Fibroblast of lung (primary cell): ENCODE results near the gene ALPK1. TPM values are rescaled to one million over a fixed set of nuclear protein-coding genes. Genes with fewer than 3 reads are reported as not detected.

Experiments
- DNase-seq, 2 donors: peaks; one replicate each; pipeline versions ENCODE4 v3.0.0 to v3.0.0-alpha.2; 2010; ENCODE audit warnings: low read depth in 2 of 2
- H2AFZ ChIP-seq: 2 replicates; pipeline ENCODE4 v1.5.1; 2012; ENCODE audit warnings: low read length, control low read depth, inconsistent platforms
- H3K27ac ChIP-seq: 2 replicates; pipeline ENCODE4 v1.5.1; 2011; ENCODE audit warnings: low read length, control low read depth; ENCODE audit not compliant: insufficient read depth
- H3K27me3 ChIP-seq: 2 replicates; pipeline ENCODE4 v1.5.1; 2011; ENCODE audit warnings: mild to moderate bottlenecking, low read length; ENCODE audit not compliant: control insufficient read depth, insufficient read depth
- H3K36me3 ChIP-seq: 2 replicates; pipeline ENCODE4 v1.5.1; 2011; ENCODE audit warnings: low read length; ENCODE audit not compliant: control insufficient read depth, insufficient read depth
- H3K4me1 ChIP-seq: 2 replicates; pipeline ENCODE4 v1.5.1; 2011; ENCODE audit warnings: low read length; ENCODE audit not compliant: control insufficient read depth, insufficient read depth; ENCODE audit errors: extremely low read depth
- H3K4me2 ChIP-seq: 2 replicates; pipeline ENCODE4 v1.5.1; 2011; ENCODE audit warnings: low read length, control low read depth; ENCODE audit not compliant: insufficient read depth; ENCODE audit errors: extremely low read depth
- H3K4me3 ChIP-seq, 4 experiments: fragments of 200-600 bp in 1 of 4; sonication (generic) in 1 of 4; replicated peaks in 1 of 4; 2 replicates each; pipeline ENCODE4 v1.5.1; 2011 to 2016; ENCODE audit warnings: low read length in 4 of 4, low read depth in 3 of 4, mild to moderate bottlenecking in 3 of 4, control low read depth in 2 of 4, inconsistent platforms in 1 of 4, mixed read lengths in 1 of 4; ENCODE audit not compliant: insufficient read depth in 1 of 4; ENCODE audit errors: control extremely low read depth in 1 of 4
- H3K79me2 ChIP-seq: 2 replicates; pipeline ENCODE4 v1.5.1; 2012; ENCODE audit warnings: mild to moderate bottlenecking, low read length, inconsistent platforms; ENCODE audit not compliant: control insufficient read depth, insufficient read depth
- H3K9ac ChIP-seq: 2 replicates; pipeline ENCODE4 v1.5.1; 2011; ENCODE audit warnings: mild to moderate bottlenecking, low read length, control low read depth; ENCODE audit not compliant: insufficient read depth
- H3K9me3 ChIP-seq: 2 replicates; pipeline ENCODE4 v1.5.1; 2012; ENCODE audit warnings: low read depth, low read length; ENCODE audit not compliant: control insufficient read depth, insufficient read depth
- H4K20me1 ChIP-seq: 2 replicates; pipeline ENCODE4 v1.5.1; 2011; ENCODE audit warnings: low read length; ENCODE audit not compliant: control insufficient read depth, insufficient read depth; ENCODE audit errors: extremely low read depth
- EZH2 ChIP-seq: IDR thresholded peaks from 2 replicates; pipeline ENCODE4 v1.5.1; 2012; ENCODE audit warnings: low read length, control low read depth, mild to moderate bottlenecking; ENCODE audit errors: missing control alignments
- polyA minus RNA-seq: library from RNA; depleted of rRNA, polyadenylated mRNA; stranded (reverse); fragments of >200 nt; gene quantifications from 2 replicates; pipeline ENCODE4 v1.2.3, GENCODE V29; 2011; ENCODE audit warnings: low replicate concordance
- polyA plus RNA-seq, 2 donors: library from polyadenylated mRNA; depleted of rRNA in 1 of 2; stranded (reverse) in 1 of 2; unstranded in 1 of 2; fragments of >200 nt; gene quantifications; 2 replicates each; pipeline ENCODE4 v1.2.1, GENCODE V29; 2011 to 2012; ENCODE audit warnings: missing spikeins in 1 of 2
- total RNA-seq: library from RNA; depleted of rRNA; stranded (reverse); fragments of >200 nt; gene quantifications from 2 replicates; pipeline ENCODE4 v1.2.1, GENCODE V29; 2014
- TF ChIP-seq, protein P1 (sequence below), 2 donors: IDR thresholded peaks in 1 of 2; conservative IDR thresholded peaks in 1 of 2; 1 replicate in 1 of 2; 2 replicates in 1 of 2; pipeline ENCODE4 v1.5.1; 2011 to 2012; ENCODE audit warnings: low read length in 2 of 2, control low read depth in 1 of 2, inconsistent platforms in 1 of 2, low read depth in 1 of 2, mild to moderate bottlenecking in 1 of 2

ALPK1 gene
- 30.8 and 50.2 TPM in 2 replicates for total RNA-seq
- 6.2 and 9.3 TPM in 2 replicates for polyA plus RNA-seq
- polyA plus RNA-seq (2012), result 4.3 and 7.2 TPM in 2 replicates
- polyA minus RNA-seq, result 2.9 and 3.9 TPM in 2 replicates

DNA sequence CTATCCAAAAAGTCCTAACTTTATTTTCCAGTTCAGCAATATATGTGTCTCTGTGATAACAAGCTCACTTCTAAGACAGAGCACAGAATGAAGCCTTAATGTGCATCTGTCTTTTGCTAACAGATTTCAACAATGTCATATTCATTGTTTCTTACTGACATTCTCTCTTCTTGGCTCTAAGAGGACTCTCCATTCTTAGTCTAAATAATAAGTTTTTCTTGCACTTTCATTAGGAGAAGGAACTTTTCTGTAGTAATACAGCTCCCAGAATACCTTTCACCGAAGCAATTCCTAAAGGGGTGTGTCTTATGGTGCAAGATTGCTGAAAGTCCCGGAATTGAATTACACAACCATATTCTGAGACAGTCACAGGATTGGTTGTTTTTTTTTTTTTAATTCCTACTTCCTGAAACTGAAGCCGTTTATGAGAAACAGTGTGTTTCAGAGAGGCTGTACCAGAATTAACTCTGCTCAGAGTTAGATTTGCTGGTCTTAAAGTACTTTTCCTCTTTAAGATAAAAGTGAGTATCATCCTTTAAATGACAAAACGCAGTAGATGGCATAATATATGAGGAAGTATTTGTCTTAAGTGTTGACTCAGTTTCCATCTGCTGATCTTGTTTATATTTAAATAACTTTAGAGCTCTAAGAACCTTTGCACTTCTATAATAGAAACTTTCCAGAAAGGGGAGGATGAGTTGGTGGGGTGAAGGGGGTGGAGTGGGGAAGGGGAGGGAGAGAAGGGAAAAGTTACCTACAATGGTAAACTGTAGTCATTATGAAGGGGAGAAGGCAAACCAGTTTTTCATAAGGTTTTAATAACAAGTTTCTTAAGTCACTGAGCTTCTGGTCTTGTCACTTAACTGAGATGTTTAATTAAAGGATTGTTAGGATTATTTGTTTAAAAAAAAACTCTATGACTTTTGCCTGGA is at the start of gene ALPK1:
TSS of gene ALPK1 (plus strand) at position 421 of the 932 bp plus-strand sequence.
- H3K36me3 ChIP-seq, result no peaks in the 10 kb centered on the region
- peak within 1 kb of the TSS; percentile 67 for H3K27ac ChIP-seq
- H2AFZ ChIP-seq, result peak within 1 kb of the TSS; percentile 95
- no peaks in the 10 kb centered on the region for H3K27me3 ChIP-seq
- H4K20me1 ChIP-seq, result no peaks in the 10 kb centered on the region
- peak within 1 kb of the TSS; percentile 75 for H3K4me2 ChIP-seq
- peaks cover 2% of the 10 kb centered on the region for H3K4me1 ChIP-seq
- DNase-seq, result peak; percentile 83 to 97
- peak within 1 kb of the TSS; percentile 43 for H3K9ac ChIP-seq
- no peaks in the 10 kb centered on the region for H3K9me3 ChIP-seq
- no peaks in the 10 kb centered on the region for H3K79me2 ChIP-seq
- TF ChIP-seq EZH2, result no peak
- TF ChIP-seq, protein P1, sequence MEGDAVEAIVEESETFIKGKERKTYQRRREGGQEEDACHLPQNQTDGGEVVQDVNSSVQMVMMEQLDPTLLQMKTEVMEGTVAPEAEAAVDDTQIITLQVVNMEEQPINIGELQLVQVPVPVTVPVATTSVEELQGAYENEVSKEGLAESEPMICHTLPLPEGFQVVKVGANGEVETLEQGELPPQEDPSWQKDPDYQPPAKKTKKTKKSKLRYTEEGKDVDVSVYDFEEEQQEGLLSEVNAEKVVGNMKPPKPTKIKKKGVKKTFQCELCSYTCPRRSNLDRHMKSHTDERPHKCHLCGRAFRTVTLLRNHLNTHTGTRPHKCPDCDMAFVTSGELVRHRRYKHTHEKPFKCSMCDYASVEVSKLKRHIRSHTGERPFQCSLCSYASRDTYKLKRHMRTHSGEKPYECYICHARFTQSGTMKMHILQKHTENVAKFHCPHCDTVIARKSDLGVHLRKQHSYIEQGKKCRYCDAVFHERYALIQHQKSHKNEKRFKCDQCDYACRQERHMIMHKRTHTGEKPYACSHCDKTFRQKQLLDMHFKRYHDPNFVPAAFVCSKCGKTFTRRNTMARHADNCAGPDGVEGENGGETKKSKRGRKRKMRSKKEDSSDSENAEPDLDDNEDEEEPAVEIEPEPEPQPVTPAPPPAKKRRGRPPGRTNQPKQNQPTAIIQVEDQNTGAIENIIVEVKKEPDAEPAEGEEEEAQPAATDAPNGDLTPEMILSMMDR (conservative IDR thresholded peaks at IDR 0.05 in 1 of 2, IDR thresholded peaks at IDR 0.05 in 1 of 2; ENCODE audit: low read depth in 1 of 2, low read length in 2 of 2), result no peak
- H3K4me3 ChIP-seq, result peak within 1 kb of the TSS; percentile 38 to 81 (median 66)

GRCh38 chr4:112251019-112251643 is 46.0 kb upstream of the ALPK1 start:
- H3K4me3 ChIP-seq, result no peak overlapping the region
- H3K27ac ChIP-seq, result no peak overlapping the region
- no peaks in the 10 kb centered on the region for H3K36me3 ChIP-seq
- no peak overlapping the region for H3K4me2 ChIP-seq
- peak in 1 of 2 donors; percentile 28 for DNase-seq
- H2AFZ ChIP-seq, result no peak overlapping the region
- no peak overlapping the region for H3K9ac ChIP-seq
- H3K79me2 ChIP-seq, result no peaks in the 10 kb centered on the region
- no peaks in the 10 kb centered on the region for H4K20me1 ChIP-seq
- no peaks in the 10 kb centered on the region for H3K9me3 ChIP-seq
- TF ChIP-seq, protein P1 (conservative IDR thresholded peaks at IDR 0.05 in 1 of 2, IDR thresholded peaks at IDR 0.05 in 1 of 2; ENCODE audit: low read depth in 1 of 2, low read length in 2 of 2), result no peak
- no peak for TF ChIP-seq EZH2
- H3K27me3 ChIP-seq, result no peaks in the 10 kb centered on the region
- no peaks in the 10 kb centered on the region for H3K4me1 ChIP-seq

GRCh38 chr4:112252234-112252633 is 44.9 kb upstream of the ALPK1 start:
- Histone ChIP-seq H3K4me1 (no peaks in the 10 kb centered on the region), H4K20me1 (no peaks in the 10 kb centered on the region), H3K9ac (no peak overlapping the region), H3K4me3 (no peak overlapping the region), H3K79me2 (no peaks in the 10 kb centered on the region), H3K27ac (no peak overlapping the region), H3K27me3 (no peaks in the 10 kb centered on the region), H3K9me3 (no peaks in the 10 kb centered on the region), H3K4me2 (no peak overlapping the region), H2AFZ (no peak overlapping the region), H3K36me3 (no peaks in the 10 kb centered on the region)
- TF ChIP-seq, protein P1 (conservative IDR thresholded peaks at IDR 0.05 in 1 of 2, IDR thresholded peaks at IDR 0.05 in 1 of 2; ENCODE audit: low read depth in 1 of 2, low read length in 2 of 2), result no peak
- no peak for TF ChIP-seq EZH2
- DNase-seq, result no peak
